Activated CD4-positive, alpha-beta T cell treated with anti-CD3 and anti-CD28 coated beads for 1 hour (primary cell): ENCODE data around the gene SPACA6.
"Not testable (repeated sequence)": the region's sequence is repeated elsewhere in the genome, so short reads cannot be mapped to it uniquely, and the experiment has no call there.

Experiments used
- DNase-seq: peaks from one replicate; pipeline ENCODE4 v3.0.0-alpha.2; 2020

SPACA6 gene, protein sequence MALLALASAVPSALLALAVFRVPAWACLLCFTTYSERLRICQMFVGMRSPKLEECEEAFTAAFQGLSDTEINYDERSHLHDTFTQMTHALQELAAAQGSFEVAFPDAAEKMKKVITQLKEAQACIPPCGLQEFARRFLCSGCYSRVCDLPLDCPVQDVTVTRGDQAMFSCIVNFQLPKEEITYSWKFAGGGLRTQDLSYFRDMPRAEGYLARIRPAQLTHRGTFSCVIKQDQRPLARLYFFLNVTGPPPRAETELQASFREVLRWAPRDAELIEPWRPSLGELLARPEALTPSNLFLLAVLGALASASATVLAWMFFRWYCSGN

DNA sequence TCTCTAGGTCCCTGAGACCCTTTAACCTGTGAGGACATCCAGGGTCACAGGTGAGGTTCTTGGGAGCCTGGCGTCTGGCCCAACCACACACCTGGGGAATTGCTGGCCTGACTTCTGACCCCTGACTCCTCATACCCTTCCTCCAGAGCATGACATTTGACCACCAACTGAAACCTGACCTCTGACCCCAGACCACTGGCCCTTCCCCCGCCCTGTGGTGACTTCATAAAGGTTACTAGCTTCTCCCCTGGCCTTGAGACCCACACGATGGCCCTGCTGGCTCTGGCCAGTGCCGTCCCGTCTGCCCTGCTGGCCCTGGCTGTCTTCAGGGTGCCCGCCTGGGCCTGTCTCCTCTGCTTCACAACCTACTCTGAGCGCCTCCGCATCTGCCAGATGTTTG lies at the start of gene SPACA6:
Gene SPACA6, plus strand, starts transcription at position 71 of the 400 bp plus-strand sequence. Its CDS starts 197 bp downstream, at position 268.
- DNase-seq = no peak

DNA sequence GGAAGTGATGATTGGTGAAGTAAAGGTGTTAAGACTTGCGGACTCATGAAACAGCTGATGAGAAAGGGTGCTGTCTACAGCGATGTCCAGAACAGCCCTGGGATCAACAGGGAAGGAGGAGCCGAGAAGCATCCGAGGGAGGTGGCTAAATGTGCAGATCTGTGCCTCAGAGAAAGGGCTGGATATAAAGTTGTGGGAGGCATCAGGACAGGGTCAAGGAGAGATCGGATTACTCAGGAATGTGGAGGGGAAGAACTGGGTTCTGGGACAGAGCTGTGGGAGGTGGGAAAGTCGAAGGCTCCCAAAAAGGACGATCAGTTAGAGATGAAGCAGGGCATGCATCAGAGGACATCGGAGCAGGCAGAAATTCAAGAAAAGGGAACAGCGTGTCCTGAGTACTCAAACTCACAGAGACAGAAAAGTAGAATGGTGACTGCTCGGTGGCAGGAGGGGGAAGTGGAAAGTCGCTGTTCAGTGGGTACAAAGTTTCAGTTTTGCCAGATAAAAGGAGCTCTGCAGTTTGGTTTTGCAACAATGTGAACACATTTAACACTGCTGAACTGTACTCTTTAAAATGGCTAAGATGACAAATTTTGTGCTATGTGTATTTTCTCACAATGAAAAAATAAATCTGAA lies 48.4 kb upstream of the SPACA6 start:
- DNase-seq = no peak

DNA sequence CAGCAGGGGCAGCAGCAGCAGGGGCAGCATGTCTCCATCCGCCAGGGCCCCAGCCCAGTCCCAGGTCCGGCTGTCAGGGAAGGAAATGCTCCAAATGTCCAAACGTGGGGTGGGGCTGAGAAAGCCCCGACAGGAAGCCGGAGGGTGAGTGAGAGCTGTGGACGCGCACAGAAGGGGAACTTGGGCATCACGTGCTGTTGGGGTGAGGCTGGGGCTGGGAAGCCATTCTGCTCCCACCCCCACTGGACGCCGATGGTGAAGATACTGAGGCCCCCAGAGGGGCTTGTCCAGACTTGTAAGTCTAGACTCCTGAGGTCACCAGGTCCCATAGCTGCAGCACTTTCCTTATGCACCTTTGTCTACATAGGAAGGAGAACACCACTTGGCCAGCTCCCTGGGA lies 46.4 kb upstream of the SPACA6 start, which contains the start of gene SIGLEC14:
Gene SIGLEC14, minus strand, starts transcription at position 96 of the 400 bp plus-strand sequence. Its CDS starts 66 bp downstream, at position 30.
- DNase-seq = not testable (repeated sequence)

DNA sequence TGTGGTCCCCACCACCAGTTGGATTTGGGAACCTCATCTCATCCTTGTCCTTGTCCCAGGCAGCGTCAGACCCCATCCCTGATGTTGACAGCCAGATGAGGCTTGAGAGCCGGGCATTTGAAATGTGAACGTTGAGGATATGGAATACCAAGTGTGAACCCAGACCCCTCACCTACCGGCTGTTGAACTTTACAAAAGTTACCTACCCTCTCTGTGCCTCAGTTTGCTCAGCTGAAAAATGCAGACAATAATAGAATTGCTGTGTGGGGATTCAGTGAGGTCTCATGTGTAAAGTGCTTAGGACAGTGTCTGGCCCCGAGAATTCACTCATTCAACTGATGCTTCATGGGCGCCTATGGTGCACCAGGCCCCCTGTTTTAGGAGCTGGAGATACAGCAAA lies 45.8 kb upstream of the SPACA6 start:
- DNase-seq = no peak

DNA sequence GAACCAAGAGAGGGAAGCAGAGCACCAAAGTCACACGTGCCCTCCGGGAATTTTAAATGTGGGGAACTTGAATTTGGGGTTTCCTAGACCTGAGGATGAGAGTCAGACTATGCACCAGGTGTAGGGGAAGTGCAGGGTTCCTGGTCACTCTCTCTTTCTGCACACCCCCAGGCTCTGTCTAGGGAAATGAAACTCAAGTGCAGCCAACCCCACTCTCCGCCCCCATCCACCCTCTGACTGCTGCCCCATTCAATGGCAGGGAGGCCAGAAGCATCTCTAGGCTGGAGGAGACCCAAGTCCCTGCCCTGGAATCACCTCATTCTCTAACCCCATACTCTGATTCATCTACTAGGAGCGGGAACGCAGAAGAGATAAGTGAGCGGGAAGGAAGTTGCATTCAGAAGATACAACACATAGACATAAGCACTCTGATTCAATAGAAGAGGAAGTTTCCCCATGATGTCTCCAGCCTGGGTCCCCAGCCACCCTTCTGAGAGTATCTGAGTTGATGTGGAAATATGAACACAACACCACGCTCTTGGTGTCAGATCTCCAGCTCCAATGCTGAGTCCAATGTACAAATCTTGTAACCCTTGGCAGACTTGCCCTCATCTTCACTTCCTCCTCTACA lies 41.8 kb upstream of the SPACA6 start:
- DNase-seq = no peak

DNA sequence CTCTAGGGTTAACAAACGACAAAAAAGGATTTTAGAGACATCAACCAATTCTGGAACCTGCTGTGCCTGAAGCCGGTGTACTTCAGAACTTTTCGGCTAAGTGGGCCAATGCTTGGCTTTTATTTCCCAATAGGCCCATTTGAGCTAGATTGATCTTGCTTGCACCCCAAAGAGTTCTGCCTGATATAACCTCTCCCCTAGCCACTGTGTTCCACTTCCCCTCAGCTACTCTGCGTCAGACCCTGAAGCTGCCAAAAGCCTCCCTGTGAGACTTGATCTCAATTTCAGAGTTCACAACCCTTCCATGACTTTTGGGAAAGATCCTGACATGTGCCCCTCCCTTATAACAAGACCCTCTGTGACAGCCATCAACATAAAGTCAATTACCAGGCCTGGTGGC lies 40.9 kb upstream of the SPACA6 start:
- no peak for DNase-seq

DNA sequence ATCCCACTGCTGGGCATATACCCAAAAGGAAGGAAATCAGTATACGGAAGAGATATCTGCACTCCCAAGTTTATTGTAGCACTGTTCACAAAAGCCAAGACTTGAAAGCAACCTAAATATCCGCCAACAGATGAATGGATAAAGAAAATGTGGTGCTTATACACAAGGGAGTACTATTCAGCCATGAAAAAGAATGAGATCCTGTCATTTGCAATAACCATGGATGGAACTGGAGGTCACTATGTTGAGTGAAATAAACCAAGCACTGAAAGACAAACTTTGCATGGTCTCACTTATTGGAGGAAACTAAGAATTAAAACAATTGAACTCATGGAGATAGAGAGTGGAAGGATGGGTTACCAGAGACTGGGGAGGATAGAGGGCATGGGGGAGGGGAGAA lies 40.0 kb upstream of the SPACA6 start:
- DNase-seq = no peak

DNA sequence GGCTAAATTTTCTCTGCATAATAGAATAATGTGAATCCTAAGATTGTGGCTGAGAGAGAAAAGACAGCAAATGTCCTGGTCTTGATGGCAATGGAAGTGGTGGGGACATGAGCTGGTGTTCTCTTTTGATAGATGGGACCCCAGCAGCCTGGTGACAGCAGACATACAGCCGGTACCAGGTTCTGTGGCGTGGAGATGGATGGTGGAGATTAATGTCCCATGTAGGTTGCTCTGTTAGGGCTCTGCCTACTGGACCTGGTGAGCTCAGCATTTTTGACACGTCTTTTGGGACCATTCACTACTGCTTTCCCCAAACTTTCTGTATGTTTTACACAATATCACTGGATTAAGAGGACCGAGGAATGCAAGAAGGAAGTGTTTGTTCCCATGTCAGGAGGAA lies 38.3 kb upstream of the SPACA6 start:
- DNase-seq = no peak

DNA sequence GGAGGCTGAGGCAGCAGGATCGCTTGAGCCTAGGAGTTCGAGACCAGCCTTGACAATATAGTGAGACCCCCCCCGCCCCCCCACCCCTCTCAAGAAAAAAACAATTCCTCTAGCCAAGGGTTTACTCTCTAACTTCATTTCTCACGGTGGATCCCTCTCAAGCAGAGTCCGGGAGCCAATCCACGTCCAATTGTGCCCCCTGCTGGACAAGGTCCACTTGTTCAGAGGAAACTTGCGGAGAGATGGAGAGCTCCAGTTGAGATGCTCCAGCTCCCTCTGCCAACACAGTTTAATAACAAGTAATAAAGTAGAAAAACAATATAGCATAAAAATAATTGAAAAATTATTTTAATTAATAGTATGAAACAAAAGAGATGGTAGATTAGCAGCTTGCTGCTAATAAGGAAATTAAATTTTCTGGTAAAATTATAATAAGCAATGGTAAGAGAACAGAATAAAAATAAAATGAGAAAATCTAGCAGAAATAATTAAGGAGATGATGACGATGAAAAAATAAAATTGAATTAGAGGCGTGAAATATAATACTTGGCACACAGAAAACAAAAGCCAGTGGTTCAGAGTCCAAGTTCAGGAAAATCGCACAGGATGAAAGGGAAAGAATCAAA lies 32.0 kb upstream of the SPACA6 start:
- no peak for DNase-seq

DNA sequence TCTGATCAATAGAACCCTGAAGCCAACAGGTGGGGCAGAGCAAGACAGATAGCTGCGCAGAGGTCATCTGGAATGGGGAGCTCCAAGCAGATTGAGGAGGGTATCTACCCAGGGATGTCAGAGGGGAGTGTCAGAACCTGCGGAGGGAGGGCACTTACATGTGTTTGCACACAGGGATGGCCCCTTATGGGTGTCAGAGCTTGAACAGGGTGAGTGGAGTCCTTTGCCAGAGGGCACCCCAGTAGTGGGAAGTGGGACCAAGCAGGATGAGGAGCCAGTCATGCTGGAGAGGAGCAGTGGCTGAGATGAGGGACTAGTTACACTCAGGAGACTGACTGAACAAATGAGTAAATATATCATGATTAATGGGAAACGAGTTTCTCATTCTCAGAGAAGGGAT lies 29.5 kb upstream of the SPACA6 start:
- no peak for DNase-seq

DNA sequence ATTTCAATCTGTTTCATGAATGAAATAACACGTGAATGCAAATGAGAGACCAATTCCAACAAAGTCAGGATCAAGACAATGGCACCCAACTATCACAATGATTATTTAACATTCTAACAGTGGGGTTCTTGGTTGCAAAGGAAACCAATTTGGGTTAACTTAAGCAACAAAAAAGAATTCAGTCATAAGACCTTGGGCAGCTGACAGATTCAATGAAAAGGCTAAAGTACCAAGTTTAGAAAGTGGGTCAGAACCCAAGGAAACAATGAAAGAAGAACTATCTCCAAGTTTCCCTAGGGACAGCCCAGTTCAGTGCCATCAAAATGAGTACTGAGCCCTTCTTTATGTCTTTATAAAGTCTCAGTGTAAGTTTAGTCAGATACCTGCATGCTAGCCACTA lies 29.0 kb upstream of the SPACA6 start:
- DNase-seq = no peak

DNA sequence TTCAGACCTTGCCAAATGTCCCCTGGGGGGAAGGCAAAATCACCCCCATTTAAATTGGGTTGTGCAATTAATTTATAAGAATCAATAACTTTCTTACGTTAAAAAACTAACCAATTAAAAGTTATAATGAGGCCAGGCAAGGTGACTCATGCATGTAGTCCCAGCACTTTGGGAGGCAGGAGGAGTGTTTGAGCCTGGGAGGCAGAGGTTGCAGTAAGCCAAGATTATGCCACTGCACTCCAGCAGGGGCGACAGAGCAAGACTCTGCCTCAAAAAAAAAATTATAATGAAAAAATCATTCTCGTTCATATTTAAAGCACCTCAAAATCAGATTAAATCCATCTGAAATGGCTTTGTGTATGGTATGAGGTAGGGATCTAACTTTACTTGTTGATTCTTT lies 28.1 kb upstream of the SPACA6 start:
- DNase-seq = no peak

DNA sequence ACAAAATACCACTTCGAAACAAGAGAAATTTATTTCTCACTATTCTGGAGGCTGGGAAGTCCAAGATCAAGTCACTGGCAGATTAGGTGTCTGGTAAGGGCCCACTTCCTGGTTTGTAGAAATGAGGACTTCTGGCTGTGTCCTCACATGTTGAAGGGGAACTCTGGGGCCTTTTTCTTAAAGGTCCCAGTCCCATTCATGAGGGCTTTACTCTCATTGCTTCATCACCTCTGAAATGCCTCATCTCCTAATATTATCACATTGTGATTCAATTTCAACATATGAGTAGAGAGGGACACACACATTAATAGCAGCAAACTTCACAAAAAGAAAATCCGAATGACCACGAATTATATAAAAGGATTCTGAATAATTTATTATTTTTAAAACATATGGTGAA lies 24.9 kb upstream of the SPACA6 start:
- DNase-seq = no peak

DNA sequence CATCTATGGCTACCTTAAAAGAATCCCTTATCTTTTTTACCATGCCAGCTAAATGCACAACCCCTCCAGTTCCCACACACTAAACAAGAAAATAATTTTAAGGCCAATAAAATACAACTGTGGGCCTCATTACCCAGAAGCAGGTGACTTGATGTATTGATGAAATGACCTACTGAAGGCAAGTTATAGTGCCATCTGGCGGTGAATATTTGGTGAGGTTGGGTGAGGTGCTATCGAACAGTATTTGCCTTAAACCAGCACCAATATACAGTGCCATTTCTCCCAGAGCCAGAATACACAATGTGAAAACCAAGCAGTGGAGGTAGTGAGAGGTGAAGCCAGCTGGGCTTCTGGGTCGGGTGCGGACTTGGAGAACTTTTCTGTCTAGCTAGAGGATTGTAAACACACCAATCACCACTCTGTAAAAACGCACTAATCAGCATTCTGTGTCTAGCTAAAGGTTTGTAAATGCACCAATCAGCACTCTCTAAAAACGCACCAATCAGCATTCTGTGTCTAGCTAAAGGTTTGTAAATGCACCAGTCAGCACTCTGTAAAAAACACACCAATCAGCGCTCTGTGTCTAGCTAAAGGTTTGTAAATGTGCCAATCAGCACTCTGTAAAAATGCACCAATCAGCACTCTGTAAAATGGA lies 17.1 kb upstream of the SPACA6 start:
- DNase-seq = not testable (repeated sequence)

DNA sequence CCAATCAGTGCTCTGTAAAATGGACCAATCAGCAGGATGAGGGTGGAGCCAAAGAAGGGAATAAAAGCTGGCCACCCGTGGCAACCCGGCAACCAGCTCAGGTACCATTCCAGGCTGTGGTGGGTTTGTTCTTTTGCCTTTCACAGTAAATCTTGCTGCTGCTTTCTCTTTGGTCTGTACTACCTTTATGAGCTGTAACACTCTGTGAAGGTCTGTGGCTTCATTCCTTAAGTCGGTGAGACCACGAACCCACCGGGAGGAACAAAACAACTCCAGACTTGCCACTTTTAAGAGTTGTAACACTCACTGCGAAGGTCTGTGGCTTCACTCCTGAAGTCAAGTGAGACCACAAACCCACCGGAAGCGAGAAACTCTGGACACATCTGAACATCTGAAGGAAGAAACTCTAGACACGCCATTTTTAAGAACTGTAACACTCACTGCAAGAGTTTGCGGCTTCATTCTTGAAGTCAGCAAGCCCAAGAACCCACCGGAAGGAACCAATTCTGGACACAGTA lies 16.5 kb upstream of the SPACA6 start:
- DNase-seq = no peak

DNA sequence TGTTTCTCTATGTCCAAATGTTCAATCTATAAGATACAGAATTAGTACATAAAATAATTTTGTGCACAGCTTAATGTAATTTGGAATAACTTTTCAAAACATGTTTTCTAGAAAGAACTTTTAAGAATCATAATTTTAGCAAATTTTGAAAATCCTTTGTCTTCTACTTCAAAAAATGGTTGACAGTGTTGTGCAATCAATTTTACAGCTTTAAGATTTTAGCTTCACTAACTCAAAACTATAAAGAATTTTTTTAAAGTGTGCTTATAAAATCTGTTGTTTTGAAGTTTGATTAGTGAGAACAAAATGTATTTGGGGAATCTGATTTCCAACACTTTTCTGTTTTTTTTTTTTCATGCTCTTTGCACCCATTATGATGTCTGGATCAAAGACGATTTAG lies 12.7 kb upstream of the SPACA6 start:
- DNase-seq = no peak

DNA sequence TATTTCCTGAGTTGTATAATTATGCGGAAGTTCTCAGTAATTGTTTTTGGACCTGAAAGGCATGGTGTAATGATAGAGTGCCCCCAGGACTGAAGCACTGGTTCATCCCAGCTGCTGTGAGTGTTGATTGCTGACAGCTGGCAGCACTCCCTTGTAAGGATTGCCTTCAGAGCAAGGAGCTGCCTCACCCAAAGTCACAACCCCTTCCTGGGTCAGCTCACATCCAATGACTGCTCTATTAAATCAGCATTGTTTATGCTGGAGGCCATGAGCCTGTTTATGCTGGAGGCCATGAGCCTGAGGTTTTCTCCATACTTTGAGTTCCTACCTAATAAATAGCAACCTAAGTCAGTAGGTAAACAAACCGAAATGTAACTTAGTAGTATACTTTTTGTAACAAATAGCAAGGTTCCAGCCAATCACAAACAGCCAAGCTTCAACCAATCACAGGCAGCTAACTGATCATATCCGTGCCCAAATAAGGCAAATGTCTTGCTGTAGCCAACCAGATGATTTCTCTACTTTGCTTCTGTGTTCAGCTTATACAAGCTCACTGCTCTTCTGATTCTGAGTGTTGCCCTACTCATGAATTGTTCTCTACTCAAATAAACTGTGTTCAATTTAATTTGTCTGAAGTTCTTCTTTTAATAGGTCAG lies 11.7 kb upstream of the SPACA6 start:
- no peak for DNase-seq

DNA sequence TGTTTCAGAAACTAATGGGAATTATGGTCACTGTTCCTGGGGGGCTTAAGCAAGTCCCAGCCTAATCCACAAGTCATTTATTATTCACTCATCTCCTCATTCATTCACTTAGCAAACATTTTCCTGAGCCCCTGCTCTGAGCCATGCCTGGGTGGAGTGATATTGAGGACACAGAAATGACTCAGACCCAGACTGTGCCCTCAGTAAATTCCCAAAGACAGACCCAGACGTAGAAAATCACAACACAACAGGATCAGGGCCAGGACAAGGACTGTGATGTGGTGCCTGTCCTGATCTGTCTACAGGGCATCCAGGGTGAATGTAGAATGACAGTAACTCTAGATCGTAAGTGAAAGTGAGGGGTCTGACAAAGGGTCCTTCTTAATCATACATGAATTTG lies 7.0 kb upstream of the SPACA6 start:
- DNase-seq = no peak

DNA sequence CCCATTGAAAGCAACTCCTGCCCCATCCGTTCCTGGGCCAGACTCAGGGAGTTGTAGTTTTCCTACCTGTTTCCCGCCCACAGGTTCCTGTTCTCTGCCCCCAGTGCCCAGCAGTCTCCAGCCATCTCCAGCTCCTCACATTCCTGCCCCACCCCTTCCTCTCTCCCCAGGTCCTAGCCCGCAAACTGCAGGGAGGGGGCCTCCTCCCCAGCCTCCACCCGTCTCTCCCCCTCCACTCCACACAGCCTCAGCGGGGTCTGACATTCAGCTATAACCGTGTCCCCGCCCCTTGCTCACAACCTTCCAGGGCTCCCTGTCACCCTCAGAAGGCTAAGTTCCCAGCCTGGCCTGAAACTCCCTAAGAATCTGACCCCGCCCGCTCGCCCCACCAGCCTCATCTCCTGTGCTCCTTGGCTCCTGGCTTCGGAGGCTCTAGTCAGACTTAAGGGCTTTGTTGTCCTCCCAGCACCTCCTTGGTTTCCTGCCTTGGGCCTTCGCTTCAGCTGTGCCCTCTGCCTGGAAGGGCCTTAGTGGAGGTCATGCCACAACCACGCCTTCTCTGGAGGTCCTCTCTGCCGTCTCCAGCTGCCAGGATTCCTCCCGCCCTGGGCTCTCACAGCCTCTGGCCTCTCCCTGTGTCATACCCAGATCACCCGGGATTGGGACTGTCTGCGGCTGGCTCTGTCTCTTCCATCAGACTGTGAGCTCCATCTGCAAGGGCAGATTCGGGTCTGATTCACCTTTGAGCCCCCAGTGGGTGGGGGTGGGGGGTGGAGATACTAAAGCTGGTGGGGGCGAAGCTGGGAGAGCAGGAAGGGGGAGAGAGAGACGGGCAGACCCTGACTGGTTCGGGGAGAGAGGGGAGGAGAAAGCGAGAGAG lies 5.1 kb upstream of the SPACA6 start:
- DNase-seq = no peak

DNA sequence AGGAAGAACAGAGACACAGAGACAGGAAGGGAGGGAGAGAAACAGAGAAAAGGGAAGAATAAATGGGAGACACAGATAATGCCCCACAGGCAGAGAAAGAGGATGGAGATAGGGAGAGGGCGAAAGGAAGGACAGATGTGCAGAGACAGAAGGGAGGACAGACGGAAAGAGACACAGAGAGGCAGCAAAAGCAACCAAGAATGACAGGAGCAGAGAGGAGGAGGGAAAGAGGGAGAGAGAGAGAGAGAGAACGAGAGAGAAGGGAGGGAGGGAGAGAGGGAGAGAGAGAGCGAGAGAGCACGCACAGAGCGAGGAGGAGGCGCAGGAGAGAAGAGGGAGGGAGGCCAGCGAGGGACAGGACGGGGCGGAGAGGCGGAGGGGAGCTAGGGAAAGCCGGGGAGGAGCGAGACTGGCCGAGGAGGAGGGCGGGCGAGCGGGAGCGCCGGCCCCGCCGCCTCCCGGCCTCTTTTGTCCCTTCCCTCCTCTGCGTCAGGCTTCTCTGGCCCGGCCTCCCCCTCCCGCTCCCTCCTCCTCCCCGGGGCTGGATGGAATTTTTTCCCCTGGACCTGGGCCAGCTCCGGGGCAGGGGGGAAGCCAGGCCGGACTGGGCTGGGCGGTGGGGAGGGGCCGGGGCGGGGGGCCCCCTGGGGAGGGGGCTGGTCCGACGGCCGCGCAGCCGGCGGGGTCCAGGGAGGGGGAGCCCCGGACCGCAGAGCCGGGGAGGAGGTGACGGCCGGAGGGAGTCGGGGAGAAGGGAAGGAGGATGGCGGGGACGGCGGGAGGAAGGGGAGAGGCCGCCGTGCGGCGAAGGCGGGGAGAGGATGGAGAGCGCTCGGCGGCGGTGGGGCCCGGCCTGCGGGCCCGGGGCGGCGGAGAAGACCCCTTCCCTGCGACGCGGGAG lies 4.2 kb upstream of the SPACA6 start:
- DNase-seq = no peak
